Nephron progenitor cell (in vitro differentiated cells): ENCODE results near the gene NRSN1.

Experiments
- DNase-seq: peaks from one replicate; pipeline ENCODE4 v3.0.0; 2021
- H3K27ac Mint-ChIP-seq: 2 replicates; pipeline ENCODE4 v1.8.0; 2021; ENCODE audit warnings: mild to moderate bottlenecking, moderate library complexity, mixed read lengths
- H3K27me3 Mint-ChIP-seq: 2 replicates; pipeline ENCODE4 v1.8.0; 2021; ENCODE audit warnings: mild to moderate bottlenecking, low read depth, mixed read lengths; ENCODE audit not compliant: poor library complexity
- H3K36me3 Mint-ChIP-seq: 2 replicates; pipeline ENCODE4 v1.8.0; 2021; ENCODE audit warnings: low read depth, mixed read lengths
- H3K4me1 Mint-ChIP-seq: 2 replicates; pipeline ENCODE4 v1.8.0; 2021; ENCODE audit warnings: mixed read lengths
- H3K4me3 Mint-ChIP-seq: 2 replicates; pipeline ENCODE4 v1.8.0; 2021; ENCODE audit warnings: mild to moderate bottlenecking, moderate library complexity, mixed read lengths
- H3K9me3 Mint-ChIP-seq: 2 replicates; pipeline ENCODE4 v1.8.0; 2021; ENCODE audit warnings: mild to moderate bottlenecking, moderate library complexity, mixed read lengths
- CTCF ChIP-seq: fragments of 200-600 bp; sonication (generic); IDR thresholded peaks from 2 replicates; pipeline ENCODE4 v1.5.0; 2021; ENCODE audit warnings: antibody characterized with exemption

The NRSN1 gene

GRCh38 chr6:24187965-24188577 lies 62.1 kb downstream of the NRSN1 start:
- Mint-ChIP-seq H3K9me3 (peaks cover 7% of the 10 kb centered on the region), H3K4me3 (no peak overlapping the region), H3K4me1 (no peaks in the 10 kb centered on the region), H3K27me3 (peaks cover 6% of the 10 kb centered on the region), H3K27ac (no peak overlapping the region), H3K36me3 (no peaks in the 10 kb centered on the region)
- no peak for TF ChIP-seq CTCF
- no peak for DNase-seq

- Mint-ChIP-seq H3K27ac (no peak overlapping the region), H3K36me3 (no peaks in the 10 kb centered on the region), H3K4me3 (no peak overlapping the region), H3K9me3 (peaks cover 5% of the 10 kb centered on the region), H3K27me3 (peaks cover 6% of the 10 kb centered on the region), H3K4me1 (no peaks in the 10 kb centered on the region)
- no peak for DNase-seq
- no peak for TF ChIP-seq CTCF
Measured at GRCh38 chr6:24188578-24189080, 62.6 kb downstream of the NRSN1 start.

- TF ChIP-seq CTCF, result no peak
- no peak overlapping the region for H3K4me3 Mint-ChIP-seq
- DNase-seq, result no peak
- H3K36me3 Mint-ChIP-seq, result no peaks in the 10 kb centered on the region
- H3K9me3 Mint-ChIP-seq, result peaks cover 5% of the 10 kb centered on the region
- peaks cover 9% of the 10 kb centered on the region for H3K27me3 Mint-ChIP-seq
- H3K4me1 Mint-ChIP-seq, result no peaks in the 10 kb centered on the region
- no peak overlapping the region for H3K27ac Mint-ChIP-seq
Measured at GRCh38 chr6:24191346-24191745, 65.3 kb downstream of the NRSN1 start.

GRCh38 chr6:24193364-24193763 lies 67.3 kb downstream of the NRSN1 start:
- peaks cover 5% of the 10 kb centered on the region for H3K9me3 Mint-ChIP-seq
- DNase-seq, result no peak
- TF ChIP-seq CTCF, result no peak
- H3K36me3 Mint-ChIP-seq, result no peaks in the 10 kb centered on the region
- peaks cover 6% of the 10 kb centered on the region for H3K27me3 Mint-ChIP-seq
- H3K4me1 Mint-ChIP-seq, result no peaks in the 10 kb centered on the region
- H3K27ac Mint-ChIP-seq, result no peak overlapping the region
- H3K4me3 Mint-ChIP-seq, result no peak overlapping the region

GRCh38 chr6:24194978-24195700 lies 69.1 kb downstream of the NRSN1 start:
- no peaks in the 10 kb centered on the region for H3K4me1 Mint-ChIP-seq
- peaks cover 15% of the 10 kb centered on the region for H3K9me3 Mint-ChIP-seq
- no peak for TF ChIP-seq CTCF
- H3K27me3 Mint-ChIP-seq, result peaks cover 3% of the 10 kb centered on the region
- H3K27ac Mint-ChIP-seq, result no peak overlapping the region
- H3K36me3 Mint-ChIP-seq, result peaks cover 7% of the 10 kb centered on the region
- no peak for DNase-seq
- no peak overlapping the region for H3K4me3 Mint-ChIP-seq
